Kidney epithelial cell (primary cell): ENCODE data around the gene RAD23B. TPM values are rescaled to one million over a fixed set of nuclear protein-coding genes. Genes with fewer than 3 reads are reported as not detected.

Source experiments
- DNase-seq: peaks from one replicate; pipeline ENCODE4 v3.0.0-alpha.2; 2010; ENCODE audit warnings: low read depth
- H3K27me3 ChIP-seq: 2 replicates; pipeline ENCODE4 v1.6.0; 2011; ENCODE audit warnings: low read length; ENCODE audit not compliant: control insufficient read depth, insufficient read depth
- H3K36me3 ChIP-seq: 2 replicates; pipeline ENCODE4 v1.5.1; 2011; ENCODE audit warnings: low read length; ENCODE audit not compliant: control insufficient read depth, insufficient read depth
- H3K4me3 ChIP-seq: 2 replicates; pipeline ENCODE4 v1.5.1; 2011; ENCODE audit warnings: low read depth, mild to moderate bottlenecking, control low read depth, low read length
- total RNA-seq: library from RNA; depleted of rRNA; stranded (reverse); fragments of >200 nt; gene quantifications from 2 replicates; pipeline ENCODE4 v1.2.3, GENCODE V29; 2015
- TF ChIP-seq, protein P1 (sequence below): IDR thresholded peaks from 2 replicates; pipeline ENCODE4 v1.5.1; 2011; ENCODE audit warnings: mild to moderate bottlenecking, moderate library complexity, low read length, control low read depth, inconsistent platforms; ENCODE audit not compliant: insufficient read depth, poor library complexity, severe bottlenecking

The RAD23B gene
- total RNA-seq, 1 donor from 2014 or later: 76.0 TPM

DNA sequence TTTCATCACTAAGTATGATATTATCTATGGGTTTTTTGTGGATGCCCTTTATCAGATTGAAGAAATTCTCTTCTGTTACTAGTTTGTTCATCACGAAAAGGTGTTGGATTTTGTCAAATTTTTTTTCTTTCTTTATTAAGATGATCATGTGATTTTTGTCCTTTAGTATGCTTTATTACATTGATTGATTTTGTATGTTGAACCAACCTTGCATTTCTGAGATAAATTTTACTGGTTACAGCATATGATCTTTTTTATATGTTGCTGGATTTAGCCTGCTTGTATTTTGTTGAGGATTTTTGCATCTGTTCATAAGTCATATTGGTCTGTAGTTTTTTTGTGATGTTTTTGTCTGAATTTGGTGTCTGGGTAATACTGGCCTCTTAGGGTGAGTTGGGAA lies 42.8 kb downstream of the RAD23B start:
- H3K36me3 ChIP-seq: peaks cover 3% of the 10 kb centered on the region
- H3K27me3 ChIP-seq: no peaks in the 10 kb centered on the region
- TF ChIP-seq, protein P1, sequence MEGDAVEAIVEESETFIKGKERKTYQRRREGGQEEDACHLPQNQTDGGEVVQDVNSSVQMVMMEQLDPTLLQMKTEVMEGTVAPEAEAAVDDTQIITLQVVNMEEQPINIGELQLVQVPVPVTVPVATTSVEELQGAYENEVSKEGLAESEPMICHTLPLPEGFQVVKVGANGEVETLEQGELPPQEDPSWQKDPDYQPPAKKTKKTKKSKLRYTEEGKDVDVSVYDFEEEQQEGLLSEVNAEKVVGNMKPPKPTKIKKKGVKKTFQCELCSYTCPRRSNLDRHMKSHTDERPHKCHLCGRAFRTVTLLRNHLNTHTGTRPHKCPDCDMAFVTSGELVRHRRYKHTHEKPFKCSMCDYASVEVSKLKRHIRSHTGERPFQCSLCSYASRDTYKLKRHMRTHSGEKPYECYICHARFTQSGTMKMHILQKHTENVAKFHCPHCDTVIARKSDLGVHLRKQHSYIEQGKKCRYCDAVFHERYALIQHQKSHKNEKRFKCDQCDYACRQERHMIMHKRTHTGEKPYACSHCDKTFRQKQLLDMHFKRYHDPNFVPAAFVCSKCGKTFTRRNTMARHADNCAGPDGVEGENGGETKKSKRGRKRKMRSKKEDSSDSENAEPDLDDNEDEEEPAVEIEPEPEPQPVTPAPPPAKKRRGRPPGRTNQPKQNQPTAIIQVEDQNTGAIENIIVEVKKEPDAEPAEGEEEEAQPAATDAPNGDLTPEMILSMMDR: no peak
- no peak overlapping the region for H3K4me3 ChIP-seq
- no peak for DNase-seq

DNA sequence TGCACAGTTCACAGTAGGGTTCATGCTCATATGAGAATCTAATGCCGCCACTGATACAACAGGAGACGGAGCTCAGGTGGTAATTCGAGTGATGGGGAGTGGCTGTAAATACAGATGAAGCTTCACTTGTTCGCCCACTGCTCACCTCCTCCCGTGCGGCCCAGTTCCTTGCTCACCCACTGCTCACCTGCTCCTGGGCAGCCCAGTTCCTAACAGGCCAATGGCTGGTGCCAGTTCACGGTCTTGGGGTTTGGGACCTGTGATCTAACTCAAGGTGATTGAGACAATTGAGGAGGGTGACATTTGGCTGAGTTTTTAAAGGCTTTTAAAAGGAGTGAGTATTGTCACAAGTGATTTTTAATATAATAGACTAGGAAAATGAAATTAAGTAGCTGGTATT lies 45.4 kb downstream of the RAD23B start:
- no peak for DNase-seq
- Histone ChIP-seq H3K36me3 (peaks cover 2% of the 10 kb centered on the region), H3K4me3 (no peak overlapping the region), H3K27me3 (no peaks in the 10 kb centered on the region)
- TF ChIP-seq, protein P1: no peak

DNA sequence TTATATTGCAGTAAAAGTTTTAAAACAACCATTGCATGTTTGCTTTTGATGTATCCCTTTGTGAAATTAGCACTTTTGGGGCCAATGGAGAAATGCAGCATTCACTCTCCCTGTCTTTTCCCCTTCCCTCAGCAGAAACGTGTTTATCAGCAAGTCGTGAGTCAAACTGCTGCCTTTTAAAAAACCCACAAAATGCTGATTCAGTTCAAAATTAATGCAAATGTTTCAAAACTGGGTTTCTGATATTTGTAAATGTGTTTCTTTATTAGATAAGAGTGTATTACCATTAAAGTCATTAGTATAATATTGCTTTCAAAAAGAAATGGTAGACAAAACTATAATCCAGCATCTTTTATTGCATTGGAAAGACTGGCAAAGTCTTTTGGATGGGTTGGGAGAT lies 47.3 kb downstream of the RAD23B start:
- no peak for DNase-seq
- Histone ChIP-seq H3K4me3 (no peak overlapping the region), H3K36me3 (peaks cover 2% of the 10 kb centered on the region), H3K27me3 (no peaks in the 10 kb centered on the region)
- TF ChIP-seq, protein P1: no peak

DNA sequence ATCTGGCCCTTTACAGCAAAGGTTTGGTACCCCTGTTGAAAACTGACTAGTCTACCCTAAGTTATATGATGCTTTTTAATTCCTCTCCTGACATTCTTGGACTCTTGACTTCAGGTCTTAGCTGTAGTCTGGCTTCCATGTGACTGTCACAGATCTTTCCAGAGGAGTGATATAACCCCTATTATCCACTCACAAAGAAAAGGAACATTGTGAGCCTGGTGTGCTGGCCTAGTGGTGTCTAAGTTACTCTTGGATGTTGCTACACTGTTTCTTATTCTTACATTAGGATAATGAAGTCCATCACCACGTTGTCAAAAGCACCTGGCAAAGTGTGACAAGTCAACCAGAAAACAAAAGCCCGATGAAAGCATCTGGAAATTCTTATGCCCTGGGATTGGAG lies 49.8 kb downstream of the RAD23B start:
- no peak overlapping the region for H3K4me3 ChIP-seq
- TF ChIP-seq, protein P1: no peak
- DNase-seq: no peak
- peaks cover 2% of the 10 kb centered on the region for H3K36me3 ChIP-seq
- H3K27me3 ChIP-seq: no peaks in the 10 kb centered on the region

DNA sequence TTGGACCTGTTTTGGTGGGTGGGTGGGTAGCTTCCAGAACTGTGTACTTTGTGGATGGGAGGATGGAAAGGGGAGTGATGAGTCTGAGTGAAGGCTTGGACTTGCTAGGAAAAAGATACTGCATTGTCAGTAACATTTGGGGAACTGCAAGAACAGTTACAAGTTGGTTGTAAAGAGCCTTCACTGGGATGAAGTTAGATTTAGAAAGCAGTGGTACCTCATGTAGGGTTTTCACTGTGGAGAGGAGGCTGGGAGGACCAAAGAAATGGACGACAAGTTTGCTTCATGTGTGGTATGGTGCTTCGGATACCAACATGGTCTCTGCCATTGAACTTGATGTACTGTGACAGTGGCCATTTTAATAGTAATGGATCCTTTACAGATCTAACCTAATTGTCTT lies 50.3 kb downstream of the RAD23B start:
- TF ChIP-seq, protein P1: no peak
- H3K27me3 ChIP-seq: no peaks in the 10 kb centered on the region
- no peak overlapping the region for H3K4me3 ChIP-seq
- no peak for DNase-seq
- peaks cover 2% of the 10 kb centered on the region for H3K36me3 ChIP-seq

DNA sequence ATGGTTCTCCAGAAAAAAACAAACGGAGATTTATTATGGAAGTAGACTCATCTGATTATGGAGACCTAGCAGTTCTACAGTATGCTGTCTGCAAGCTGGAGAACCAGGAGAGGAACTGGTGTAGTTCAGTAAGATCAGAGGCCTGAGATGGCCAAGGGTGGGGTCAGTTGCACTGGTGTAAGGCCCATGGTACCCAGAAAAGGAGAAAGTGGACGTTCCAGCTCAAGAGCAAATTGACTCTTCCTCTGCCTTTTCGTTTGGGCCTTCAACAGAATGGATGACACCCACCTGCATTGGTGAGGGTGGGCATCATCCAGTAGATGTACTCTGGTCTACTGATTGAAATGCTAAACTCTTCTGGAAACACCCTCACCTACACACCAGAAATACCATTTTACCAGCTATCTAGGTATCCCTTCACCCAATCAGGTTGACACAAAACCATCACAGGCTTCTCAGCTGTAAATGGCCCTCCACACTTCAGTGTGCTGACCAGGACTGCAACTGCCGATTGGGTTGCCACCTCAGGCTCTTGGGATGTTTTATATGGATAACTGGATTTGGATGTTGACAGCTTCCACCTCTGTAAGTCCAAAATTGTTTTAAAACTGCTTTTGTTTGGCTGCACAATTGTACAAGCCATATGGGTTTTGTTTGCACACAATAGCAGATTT lies 51.2 kb downstream of the RAD23B start:
- Histone ChIP-seq H3K4me3 (no peak overlapping the region), H3K36me3 (no peaks in the 10 kb centered on the region), H3K27me3 (no peaks in the 10 kb centered on the region)
- TF ChIP-seq, protein P1: no peak
- no peak for DNase-seq
